ENCODE results near the gene ANKRD52.

Gene ANKRD52

GRCh38 chr12:56236985-56237384, 21.2 kb downstream of the ANKRD52 start:
- no peak for DNase-seq

DNA sequence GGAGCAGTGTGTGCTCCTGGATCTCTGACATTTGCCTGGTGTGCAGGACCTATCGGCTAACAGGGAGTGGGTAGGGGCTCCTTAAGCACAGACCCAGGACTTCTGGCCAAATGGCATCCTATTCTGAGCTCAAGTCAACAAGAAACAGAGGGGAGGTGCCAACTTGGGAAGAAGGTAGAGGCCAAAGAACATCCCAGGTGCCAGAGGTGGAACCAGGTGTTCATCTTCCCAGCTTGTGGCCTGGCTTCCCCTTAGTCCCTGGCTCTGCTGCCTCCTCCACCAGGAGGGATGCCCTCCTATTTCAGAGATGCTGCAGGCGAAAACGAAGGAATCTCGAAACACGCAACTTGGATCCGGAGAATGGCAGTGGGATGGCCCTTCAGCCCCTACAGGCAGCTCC, 22.1 kb downstream of the ANKRD52 start:
- no peak for DNase-seq

GRCh38 chr12:56234746-56235436, 23.3 kb downstream of the ANKRD52 start:
- DNase-seq: no peak

GRCh38 chr12:56231184-56231582, 27.0 kb downstream of the ANKRD52 start:
- no peak for DNase-seq

DNA sequence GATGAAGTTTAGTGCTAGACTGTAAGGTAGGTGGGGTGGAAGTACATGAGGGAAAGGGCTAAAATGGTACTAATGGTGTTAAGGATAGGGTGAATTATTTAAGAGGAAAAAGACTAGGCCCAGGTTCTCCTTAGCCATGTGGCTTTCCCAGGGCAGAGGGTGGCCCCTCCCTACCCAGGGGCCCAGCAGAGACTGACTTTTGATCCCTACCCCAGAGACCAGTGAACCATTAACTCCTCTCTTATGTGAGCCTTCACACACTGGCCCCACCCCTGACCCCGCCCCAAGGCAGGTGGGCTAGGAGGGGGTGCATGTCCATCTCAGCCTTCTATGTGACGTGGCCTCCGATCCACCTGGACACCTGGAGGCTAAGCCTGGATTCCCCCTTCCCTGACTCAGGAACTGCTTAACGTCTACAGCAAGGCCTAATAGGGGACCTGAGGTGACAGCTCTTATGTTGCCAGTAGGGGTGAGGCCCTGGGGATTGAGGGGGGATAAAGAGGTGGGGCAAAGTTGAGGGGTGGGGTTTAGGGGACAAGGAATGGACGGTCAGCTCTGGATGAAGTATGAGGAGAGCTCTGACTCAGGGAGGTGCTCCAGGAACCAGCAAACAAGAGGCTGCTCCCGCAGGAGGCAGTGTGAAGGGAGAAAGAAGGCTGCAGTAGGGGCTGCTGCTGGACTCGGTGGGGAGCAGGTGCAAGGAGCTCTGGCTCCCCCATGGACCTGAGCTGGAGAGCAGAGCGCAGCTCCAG, 27.6 kb downstream of the ANKRD52 start:
- DNase-seq: no peak

DNA sequence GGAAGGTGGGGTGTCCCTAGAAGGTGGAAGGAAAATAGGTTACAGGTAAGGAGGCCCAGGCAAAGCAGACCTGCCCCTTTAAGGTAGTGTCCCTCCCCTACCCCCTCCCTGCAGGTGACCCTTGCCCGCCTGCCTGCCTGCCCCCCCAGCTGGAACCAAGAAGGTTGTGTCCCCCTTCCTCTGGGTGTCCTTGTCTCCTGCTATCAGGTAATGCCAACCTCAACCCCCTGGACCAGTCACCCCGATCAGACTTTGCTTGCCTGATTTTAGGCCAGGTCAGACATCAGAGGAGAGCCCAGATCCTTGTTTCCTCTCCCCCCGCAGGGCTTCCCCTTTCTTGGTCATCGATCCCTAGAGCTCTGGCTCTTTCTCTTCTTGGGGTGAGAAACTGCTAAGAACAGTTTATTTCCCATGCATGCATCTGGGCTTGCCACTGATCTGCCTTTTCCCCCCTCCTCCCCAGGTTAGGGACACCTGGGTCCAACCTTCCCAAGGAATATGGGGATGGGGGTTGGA, 28.2 kb downstream of the ANKRD52 start, which contains the start of gene SLC39A5:
SLC39A5 (plus strand) TSS at position 136 of the 516 bp plus-strand sequence. CDS start 1,224 bp downstream, outside the sequence.
- no peak for DNase-seq

DNA sequence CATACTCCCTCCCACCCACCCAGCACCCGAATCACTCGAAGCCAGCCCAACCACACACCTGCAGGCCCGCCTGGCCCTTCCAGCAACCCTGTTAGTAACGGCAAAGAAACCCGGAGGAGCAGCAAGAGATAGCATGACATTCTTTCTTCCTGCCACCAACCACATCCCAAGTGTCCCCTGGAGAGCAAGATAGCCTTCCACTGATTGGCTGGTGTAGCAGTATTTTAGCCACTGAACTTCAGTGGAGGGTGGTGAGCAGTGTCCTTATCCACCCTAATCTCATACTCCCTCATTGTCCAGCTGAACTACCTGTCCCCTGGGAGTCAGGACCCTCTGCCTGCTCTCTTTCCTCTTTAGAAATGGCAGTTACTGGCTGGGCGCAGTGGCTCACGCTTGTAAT, 29.1 kb downstream of the ANKRD52 start:
- DNase-seq: no peak

GRCh38 chr12:56224954-56225353, 33.2 kb downstream of the ANKRD52 start:
- DNase-seq: no peak

DNA sequence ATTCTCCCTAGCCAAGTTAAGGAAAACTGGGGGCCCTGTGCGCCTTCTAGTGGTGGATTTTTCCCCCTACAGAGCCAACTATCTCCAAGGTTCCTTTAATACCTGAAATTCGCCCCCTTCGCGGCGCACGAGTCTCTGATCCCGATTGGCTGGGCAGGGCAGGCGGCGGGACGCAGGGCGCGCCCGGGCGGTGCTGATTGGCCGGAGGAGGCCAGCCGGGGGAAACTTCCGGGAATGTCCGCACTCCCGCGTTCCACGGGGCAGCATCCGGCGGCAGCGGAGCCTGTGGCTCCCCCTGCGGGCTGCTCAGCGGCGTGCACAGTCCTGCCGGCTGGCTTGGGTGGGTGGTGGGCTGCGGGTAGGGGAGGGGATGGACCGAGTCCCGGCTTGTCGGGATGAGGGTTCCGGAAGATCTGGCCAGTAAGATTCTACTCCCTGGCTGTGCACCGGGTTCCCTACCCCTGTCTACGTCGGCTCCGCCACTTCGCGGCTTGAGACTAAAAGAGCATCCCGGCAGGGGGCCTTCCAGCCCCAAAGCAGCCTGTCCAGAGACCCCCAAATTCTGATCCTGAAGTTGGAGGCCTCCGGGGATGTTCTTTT, 34.0 kb downstream of the ANKRD52 start, which contains the start of gene NABP2:
NABP2 (plus strand) TSS at position 241 of the 600 bp plus-strand sequence. CDS start 515 bp downstream, outside the sequence.
- peak; percentile 93 to 94 for DNase-seq

DNA sequence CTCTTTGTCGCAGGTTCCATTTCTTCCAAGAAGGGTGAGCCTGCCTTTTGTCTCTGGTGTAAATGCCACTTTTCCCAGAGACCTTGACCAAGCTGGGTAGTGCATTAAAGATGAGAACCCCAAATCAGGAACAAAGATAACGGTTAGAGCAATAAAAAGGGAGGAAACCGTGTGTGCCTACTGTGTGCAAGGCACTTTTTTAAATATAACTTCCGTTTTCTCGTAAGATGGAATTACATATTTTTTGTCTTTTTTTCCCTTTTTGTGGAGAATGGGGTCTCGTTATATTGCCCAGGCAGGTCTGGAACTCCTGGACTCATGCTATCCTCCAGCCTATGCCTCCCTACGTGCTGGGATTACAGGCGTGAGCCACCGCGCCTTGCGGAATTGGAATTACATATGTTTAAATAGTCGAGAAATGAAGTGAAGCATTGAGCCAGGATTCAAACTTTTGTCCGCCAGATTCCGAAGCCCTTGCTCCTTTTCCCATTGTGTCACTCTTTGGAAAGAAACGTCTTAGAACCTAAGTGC, 34.5 kb downstream of the ANKRD52 start:
- no peak for DNase-seq

GRCh38 chr12:56222531-56222895, 35.7 kb downstream of the ANKRD52 start:
- DNase-seq: no peak

DNA sequence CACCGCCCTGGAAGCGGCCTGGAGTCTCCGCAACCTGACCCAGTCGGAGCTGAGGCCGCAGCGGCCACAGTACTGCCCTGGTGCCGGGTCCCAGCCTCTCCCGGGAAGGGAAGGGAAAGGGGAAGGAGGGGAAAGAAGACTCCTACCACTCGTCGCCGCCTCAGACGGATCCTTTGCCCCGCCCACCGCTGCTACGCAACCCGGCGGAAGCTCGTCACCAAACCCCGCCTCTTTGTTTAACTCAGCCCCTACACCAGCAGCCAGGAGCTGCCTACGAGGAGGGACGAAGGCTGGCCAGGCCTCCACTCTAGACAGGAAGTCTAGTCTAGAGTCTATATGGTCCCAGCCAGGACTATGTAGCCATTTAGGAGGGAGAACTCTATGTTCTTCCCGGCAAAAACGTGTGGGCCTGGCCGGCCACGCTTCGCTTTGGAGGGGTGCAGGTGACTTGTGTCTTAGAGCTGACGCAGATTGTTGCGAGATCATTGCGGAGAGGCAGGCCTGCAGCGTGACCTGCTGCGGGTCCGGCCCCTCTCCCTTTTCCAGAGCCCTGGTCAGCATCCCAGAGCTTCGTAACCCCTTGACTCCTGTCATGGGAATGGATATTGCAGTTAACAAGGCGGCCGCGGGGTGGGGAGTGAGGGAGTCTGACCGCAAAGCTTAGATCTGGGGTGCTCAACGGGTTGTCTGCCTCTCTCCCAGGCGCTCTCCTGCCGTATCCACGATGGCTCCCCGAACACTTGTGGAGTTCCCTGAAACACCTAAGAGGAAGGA, 36.2 kb downstream of the ANKRD52 start, which contains the start of gene RNF41:
RNF41 (minus strand) TSS at position 166 of the 774 bp plus-strand sequence. CDS start 7,875 bp downstream, outside the sequence.
- peak; percentile 95 for DNase-seq

GRCh38 chr12:56221232-56221756, 36.9 kb downstream of the ANKRD52 start:
- DNase-seq: no peak

DNA sequence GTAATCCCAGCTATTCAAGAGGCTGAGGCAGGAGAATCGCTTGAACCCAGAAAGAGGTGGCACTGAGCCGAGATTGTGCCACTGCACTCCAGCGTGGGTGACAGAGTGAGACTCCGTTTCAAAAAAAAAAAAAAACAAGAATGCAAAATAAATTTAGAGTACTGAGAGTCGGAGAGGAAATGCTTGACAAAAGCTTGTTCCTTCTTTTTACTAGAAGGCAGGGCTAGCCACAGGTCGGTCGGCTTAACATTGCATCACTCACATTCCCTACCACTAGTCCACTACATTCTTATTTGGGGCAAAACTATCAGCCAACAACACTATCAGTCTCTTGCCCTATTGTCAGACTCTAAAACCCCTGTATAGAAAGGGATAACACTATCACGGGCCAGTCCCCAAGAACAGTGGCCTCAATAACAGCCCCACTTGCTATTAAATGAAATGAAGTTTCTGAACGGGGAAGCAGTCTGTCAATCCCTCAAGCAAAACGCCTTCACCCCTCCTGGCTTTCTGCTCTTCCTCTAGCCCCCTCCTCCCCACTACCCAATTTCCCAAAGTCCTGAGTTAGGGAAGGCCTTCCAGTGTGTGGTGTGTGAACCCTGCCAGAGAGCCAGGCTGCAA, 37.5 kb downstream of the ANKRD52 start:
- peak; percentile 14 to 22 for DNase-seq

DNA sequence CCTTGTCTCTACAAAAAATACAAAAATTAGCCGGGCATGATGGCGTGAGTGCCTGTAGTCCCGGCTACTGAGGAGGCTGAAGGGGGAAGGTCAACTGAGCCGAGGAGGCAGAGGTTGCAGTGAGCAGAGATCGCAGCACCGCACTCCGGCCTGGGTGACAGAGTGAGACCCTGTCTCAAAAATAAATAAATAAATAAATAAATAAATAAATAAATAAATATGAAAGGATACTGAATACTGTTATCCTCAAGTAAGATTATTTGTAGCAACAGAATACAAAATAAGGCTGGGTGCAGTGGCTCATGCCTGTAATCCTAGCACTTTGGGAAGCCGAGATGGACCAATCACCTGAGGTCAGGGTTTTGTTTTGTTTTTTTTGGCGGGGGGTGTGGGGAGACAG, 38.3 kb downstream of the ANKRD52 start:
- DNase-seq: no peak

DNA sequence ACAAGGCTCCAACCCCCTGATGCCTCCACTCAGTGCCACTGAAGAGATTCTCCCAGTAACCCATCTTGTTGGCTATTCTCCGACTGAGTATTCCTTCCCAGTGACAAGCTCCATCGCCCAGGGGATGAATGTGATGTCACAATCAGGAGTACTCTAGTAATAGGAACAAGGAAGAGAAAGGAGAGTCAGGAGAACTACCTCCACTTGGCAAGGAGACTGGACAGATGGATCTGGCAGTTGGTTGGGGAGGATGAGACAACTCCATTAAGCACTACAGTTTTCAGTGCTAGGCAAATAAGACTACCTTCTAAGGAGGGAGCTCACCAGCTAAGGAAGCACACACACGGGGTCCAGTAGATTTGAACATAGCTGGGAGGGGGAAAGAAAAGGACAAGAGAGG, 41.7 kb downstream of the ANKRD52 start:
- DNase-seq: no peak

- DNase-seq: no peak
Measured at GRCh38 chr12:56213878-56214277, 44.3 kb downstream of the ANKRD52 start.

- no peak for DNase-seq
Measured at GRCh38 chr12:56212361-56212760, 45.8 kb downstream of the ANKRD52 start.

DNA sequence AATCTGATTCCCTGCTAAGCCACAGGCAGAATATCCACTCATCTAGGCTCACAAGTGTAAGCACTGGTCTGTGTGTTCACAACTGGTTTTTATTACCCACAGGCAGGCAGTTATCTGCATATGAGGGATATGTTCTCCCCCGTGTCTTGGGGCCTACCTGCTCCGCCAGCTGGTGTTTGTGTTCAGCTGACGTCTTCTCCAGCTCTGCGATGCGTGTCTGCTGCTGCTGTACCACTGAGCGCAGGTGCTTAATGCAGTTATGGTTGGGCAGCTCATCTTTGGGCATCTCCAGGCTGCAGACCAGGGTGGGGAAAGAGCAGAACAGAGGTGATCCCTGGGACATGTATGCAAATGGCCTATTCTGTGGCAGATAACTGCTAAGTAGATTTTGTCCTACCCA, 50.2 kb downstream of the ANKRD52 start:
- peak in 1 of 2 donors; percentile 58 for DNase-seq

DNA sequence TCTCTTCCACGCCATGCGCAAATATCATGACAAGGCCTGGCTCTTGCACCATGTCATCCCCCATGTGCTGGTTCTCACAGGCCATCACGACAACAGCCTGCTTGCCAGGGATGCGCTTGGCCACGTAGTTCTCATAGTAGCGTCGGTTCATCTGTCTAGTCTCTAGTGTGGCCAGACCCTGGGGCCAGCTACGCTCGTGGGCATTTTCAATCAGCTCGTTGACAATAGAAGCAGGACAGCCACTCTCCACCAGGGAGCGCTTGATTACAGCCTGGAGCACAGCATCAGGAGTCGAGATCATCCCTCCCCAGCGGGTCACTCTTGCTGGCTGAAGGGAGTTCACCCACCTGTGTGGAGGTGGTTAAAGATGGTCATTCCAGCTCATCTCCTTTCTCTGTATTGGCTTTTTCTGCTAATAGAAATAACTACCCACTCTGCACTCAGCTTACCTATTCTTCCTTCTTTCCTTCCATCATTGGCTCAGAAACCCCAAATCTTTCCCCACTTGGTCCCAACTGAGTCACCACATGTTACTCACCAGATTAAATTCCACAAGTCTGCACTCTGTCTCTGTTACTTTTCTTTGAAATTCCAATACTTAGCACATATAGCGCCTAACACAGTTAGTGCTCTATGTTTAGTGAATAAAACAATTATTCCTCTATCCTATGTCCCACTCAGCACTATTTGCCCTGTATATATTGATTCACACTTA, 51.6 kb downstream of the ANKRD52 start:
- peak; percentile 49 to 54 for DNase-seq

DNA sequence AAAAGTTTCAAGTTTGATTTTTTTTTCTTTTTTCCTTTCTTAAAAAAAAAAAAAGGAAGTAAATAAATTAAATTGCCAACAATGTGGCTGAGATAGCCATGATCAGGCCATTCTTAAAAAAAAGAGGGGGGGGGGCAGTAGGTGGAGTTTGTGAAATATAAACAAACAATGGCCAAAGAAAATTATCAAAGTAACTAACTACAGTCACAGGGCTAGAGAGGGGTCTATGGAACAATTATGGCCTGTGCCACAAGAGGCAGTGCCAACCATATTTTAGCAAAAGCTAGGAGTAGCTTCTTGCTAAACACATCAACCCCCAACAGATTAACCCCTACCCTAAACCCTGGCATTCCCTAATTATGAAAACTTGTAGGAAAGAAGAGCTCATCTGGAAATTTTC, 52.7 kb downstream of the ANKRD52 start:
- DNase-seq: no peak
